Measurements from ENCODE around the gene MGMT. TPM values are rescaled to one million over a fixed set of nuclear protein-coding genes. Genes with fewer than 3 reads are reported as not detected.

Gene MGMT
- total and polyA plus RNA-seq, 2 of the 4 experiments (the other 2 are of a cell fraction) = 11.5 to 17.8 TPM

DNA sequence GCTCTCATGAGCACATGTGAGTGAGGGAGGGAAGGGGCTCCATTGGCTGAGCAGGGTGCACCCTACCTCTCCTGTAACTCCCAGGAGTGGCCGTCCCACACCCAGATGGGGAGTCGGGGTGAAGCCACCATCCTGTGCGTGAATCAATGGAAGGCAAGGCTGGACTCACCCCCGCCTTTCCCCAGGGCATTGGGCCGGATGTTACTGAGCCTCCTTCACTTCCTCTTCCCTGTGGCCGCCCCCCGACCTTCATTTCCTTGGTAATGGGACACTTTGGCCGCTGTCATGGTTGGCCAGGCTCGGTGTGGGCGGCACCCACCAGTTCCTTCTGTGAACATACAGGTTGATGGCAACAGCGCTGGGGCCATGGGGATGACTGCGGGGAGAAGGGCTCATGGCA lies 209.0 kb downstream of the MGMT start:
- POLR2A ChIA-PET (ENCODE audit: unreplicated experiment) = no interaction called here
- Histone ChIP-seq H4K8ac (ENCODE audit: low read depth in 2 of 2, low read length in 2 of 2) (no peak overlapping the region), H4K91ac (ENCODE audit: insufficient read depth, low read depth, low read length) (no peak overlapping the region), H2BK5ac (ENCODE audit: low read depth, low read length, poor library complexity, severe bottlenecking) (no peak overlapping the region), H2BK20ac (ENCODE audit: low read depth, low read length) (no peak overlapping the region), H3K27me3 (ENCODE audit: control insufficient read depth, insufficient read depth, low read length) (no peaks in the 10 kb centered on the region), H3K79me1 (ENCODE audit: low read depth in 1 of 2, low read length in 2 of 2) (no peaks in the 10 kb centered on the region), H3K56ac (ENCODE audit: extremely low read depth, insufficient read depth, low read length) (no peak overlapping the region), H3K4me3 (ENCODE audit: insufficient read depth, low read depth, low read length) (no peak overlapping the region), H3K9ac (ENCODE audit: low read depth, low read length) (no peak overlapping the region), H3K4me1 (ENCODE audit: control insufficient read depth, insufficient read depth, low read length) (no peaks in the 10 kb centered on the region), H3K4me2 (ENCODE audit: low read depth, low read length) (no peak overlapping the region), H4K20me1 (ENCODE audit: insufficient read depth, low read length) (no peaks in the 10 kb centered on the region), H4K5ac (ENCODE audit: low read depth, low read length) (no peak overlapping the region), H2AK9ac (replicated peaks; ENCODE audit: low read depth, low read length, poor library complexity) (no peak overlapping the region), H3K9me3 (ENCODE audit: control insufficient read depth, insufficient read depth, low read length) (peaks cover 6% of the 10 kb centered on the region; the same call in 1 of the 2 replicates), H3K27ac (ENCODE audit: insufficient read depth, low read length) (no peak overlapping the region), H2BK120ac (ENCODE audit: low read depth, low read length) (no peak overlapping the region), H3K23ac (ENCODE audit: low read depth, low read length) (no peak overlapping the region), H3K36me3 (ENCODE audit: control insufficient read depth, insufficient read depth, low read length) (no peaks in the 10 kb centered on the region), H2AK5ac (ENCODE audit: low read depth, low read length) (no peak overlapping the region), H3K18ac (ENCODE audit: low read depth, low read length) (no peak overlapping the region), H3K9me1 (ENCODE audit: insufficient read depth, low read length) (no peaks in the 10 kb centered on the region), H3K4ac (ENCODE audit: low read depth, low read length) (no peak overlapping the region), H3K14ac (replicated peaks; ENCODE audit: low read depth, low read length) (no peak overlapping the region), H2AFZ (replicated peaks; ENCODE audit: low read length, poor library complexity) (no peak overlapping the region), H2BK15ac (ENCODE audit: low read depth, low read length) (no peak overlapping the region)
- WGBS, 2 experiments (ENCODE audit: extremely low coverage in 2 of 2, insufficient read length in 1 of 2) = 82% methylated on average over 5 of the region's 12 CpGs; no CpG with 5 or more reads in 1 of the 2 experiments
- dilution Hi-C loops (cut with HindIII; ENCODE audit: low sequenced_read_pairs, unreplicated experiment) (no loop called here), in situ Hi-C loops (cut with MboI; ENCODE audit: low sequenced_read_pairs) (no loop called here), intact Hi-C loops (cut with micrococcal nuclease) (no loop called here)
- DNase-seq = no peak
- no TSS peak for BruUV-seq (replicated peaks)
- CTCF ChIA-PET = no interaction called here
- TF ChIP-seq RAD21 (IDR thresholded peaks at IDR 0.05; ENCODE audit: low read length) (no peak), FOS (IDR thresholded peaks at IDR 0.05; ENCODE audit: low read depth, low read length) (no peak), NFE2L2 (IDR thresholded peaks at IDR 0.05; ENCODE audit: low read depth, low read length) (no peak), RFX5 (IDR thresholded peaks at IDR 0.05; ENCODE audit: low read depth, low read length) (no peak), CEBPB (IDR thresholded peaks at IDR 0.05; ENCODE audit: low read depth, low read length) (no peak), CHD1 (IDR thresholded peaks at IDR 0.05; ENCODE audit: low read depth, low read length) (no peak), MAZ (IDR thresholded peaks at IDR 0.05; ENCODE audit: borderline replicate concordance, low read depth, low read length) (no peak), BHLHE40 (IDR thresholded peaks at IDR 0.05; ENCODE audit: low read depth, low read length) (no peak), POLR2A (IDR thresholded peaks at IDR 0.05; ENCODE audit: low read depth, low read length) (no peak), SMC3 (IDR thresholded peaks at IDR 0.05; ENCODE audit: low read depth, low read length) (no peak), RCOR1 (IDR thresholded peaks at IDR 0.05; ENCODE audit: insufficient replicate concordance, low read length) (no peak), MXI1 (IDR thresholded peaks at IDR 0.05; ENCODE audit: borderline replicate concordance, low read depth, low read length) (no peak), MAFK (IDR thresholded peaks at IDR 0.05; ENCODE audit: low read depth, low read length) (no peak)
- TF ChIP-seq, protein P1, sequence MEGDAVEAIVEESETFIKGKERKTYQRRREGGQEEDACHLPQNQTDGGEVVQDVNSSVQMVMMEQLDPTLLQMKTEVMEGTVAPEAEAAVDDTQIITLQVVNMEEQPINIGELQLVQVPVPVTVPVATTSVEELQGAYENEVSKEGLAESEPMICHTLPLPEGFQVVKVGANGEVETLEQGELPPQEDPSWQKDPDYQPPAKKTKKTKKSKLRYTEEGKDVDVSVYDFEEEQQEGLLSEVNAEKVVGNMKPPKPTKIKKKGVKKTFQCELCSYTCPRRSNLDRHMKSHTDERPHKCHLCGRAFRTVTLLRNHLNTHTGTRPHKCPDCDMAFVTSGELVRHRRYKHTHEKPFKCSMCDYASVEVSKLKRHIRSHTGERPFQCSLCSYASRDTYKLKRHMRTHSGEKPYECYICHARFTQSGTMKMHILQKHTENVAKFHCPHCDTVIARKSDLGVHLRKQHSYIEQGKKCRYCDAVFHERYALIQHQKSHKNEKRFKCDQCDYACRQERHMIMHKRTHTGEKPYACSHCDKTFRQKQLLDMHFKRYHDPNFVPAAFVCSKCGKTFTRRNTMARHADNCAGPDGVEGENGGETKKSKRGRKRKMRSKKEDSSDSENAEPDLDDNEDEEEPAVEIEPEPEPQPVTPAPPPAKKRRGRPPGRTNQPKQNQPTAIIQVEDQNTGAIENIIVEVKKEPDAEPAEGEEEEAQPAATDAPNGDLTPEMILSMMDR (conservative IDR thresholded peaks at IDR 0.05; ENCODE audit: low read depth, low read length) = no peak
- TF ChIP-seq, protein P2, sequence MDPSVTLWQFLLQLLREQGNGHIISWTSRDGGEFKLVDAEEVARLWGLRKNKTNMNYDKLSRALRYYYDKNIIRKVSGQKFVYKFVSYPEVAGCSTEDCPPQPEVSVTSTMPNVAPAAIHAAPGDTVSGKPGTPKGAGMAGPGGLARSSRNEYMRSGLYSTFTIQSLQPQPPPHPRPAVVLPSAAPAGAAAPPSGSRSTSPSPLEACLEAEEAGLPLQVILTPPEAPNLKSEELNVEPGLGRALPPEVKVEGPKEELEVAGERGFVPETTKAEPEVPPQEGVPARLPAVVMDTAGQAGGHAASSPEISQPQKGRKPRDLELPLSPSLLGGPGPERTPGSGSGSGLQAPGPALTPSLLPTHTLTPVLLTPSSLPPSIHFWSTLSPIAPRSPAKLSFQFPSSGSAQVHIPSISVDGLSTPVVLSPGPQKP (IDR thresholded peaks at IDR 0.05; ENCODE audit: borderline replicate concordance, low read depth, low read length) = no peak
- TF ChIP-seq, protein P3, sequence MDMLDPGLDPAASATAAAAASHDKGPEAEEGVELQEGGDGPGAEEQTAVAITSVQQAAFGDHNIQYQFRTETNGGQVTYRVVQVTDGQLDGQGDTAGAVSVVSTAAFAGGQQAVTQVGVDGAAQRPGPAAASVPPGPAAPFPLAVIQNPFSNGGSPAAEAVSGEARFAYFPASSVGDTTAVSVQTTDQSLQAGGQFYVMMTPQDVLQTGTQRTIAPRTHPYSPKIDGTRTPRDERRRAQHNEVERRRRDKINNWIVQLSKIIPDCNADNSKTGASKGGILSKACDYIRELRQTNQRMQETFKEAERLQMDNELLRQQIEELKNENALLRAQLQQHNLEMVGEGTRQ (IDR thresholded peaks at IDR 0.05; ENCODE audit: low read depth, low read length) = no peak
- ATAC-seq (ENCODE audit: low read depth) = no peak

Data from IMR-90 (cell line).